GM18951 (cell line): ENCODE measurements around the gene MLF1.
A peak's percentile ranks its signal among the peaks of the same experiment; 100 is the strongest.

Experiments used
- POLR2A ChIP-seq: IDR thresholded peaks from 4 replicates; pipeline ENCODE4 v1.6.1; 2011; ENCODE audit warnings: mild to moderate bottlenecking; ENCODE audit not compliant: insufficient read length, insufficient read depth; ENCODE audit errors: extremely low read depth
- in situ Hi-C: fragments of 300-500 bp; cut with MboI; formaldehyde crosslinking; loops from one replicate; pipeline ENCODE4 v1.12.0; 2022; ENCODE audit warnings: low sequenced_read_pairs, mixed read lengths, inconsistent platforms; ENCODE audit not compliant: unreplicated experiment

MLF1 gene

DNA sequence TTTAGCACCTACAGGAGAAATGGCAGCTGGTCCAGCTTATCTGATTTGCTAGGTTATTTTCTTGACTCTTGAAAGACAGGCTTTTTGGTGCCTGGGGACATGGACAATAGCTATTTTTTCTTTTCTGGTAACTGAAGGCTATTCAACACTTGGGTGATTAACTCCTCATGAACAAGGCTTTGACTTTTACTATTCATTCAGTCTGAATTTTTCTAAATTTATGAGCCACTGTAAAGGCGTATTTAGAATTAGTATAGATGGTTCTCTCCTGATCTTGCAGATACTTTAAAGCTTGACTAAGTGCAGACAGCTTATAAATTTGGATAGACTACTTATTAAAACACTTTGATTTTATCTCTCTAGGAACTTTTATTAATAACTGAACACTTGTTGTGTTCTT, 54.9 kb downstream of the MLF1 start:
- in situ Hi-C loops, result no loop called here
- TF ChIP-seq POLR2A, result no peak

DNA sequence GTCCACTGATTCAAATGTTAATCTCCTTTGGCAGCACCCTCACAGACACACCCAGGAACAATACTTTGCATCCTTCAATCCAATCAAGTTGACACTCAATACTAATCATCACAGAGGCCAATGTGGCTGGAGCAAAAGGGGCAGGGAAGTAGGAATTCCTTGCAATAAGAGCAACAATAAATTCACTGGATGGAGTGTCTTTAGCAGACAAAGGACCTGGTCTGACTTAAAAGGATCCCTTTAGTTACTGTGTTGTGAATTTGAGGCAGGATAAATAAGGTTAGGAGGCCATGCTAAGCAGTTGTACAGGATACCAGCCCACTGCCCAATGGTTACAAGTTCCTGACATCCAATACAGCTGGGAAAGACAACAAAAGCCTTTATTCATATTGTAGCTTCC, 61.0 kb downstream of the MLF1 start:
- no peak for TF ChIP-seq POLR2A
- in situ Hi-C loops, result no loop called here

DNA sequence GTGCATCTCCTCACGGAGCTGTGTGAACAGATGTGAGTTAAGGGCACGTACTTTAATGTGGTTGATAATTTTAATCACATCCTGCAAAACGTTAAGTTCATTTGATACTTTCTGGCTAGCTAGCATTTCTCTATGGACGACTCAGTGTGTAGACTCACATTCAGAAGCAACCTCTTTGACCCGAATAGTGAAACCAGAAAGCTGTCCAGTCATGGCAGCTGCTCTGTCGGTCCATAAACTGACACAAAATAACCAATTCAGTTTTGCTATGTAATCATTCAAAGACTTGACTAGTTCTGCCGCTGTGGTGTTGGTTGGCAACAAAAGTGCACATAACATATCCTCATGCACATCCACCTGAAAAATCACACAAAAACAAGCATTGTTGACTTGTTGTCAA, 69.7 kb downstream of the MLF1 start:
- no peak for TF ChIP-seq POLR2A
- in situ Hi-C loops, result no loop called here

- in situ Hi-C loops, result no loop called here
- no peak for TF ChIP-seq POLR2A
Observed at GRCh38 chr3:158642005-158642404, 71.0 kb downstream of the MLF1 start.

DNA sequence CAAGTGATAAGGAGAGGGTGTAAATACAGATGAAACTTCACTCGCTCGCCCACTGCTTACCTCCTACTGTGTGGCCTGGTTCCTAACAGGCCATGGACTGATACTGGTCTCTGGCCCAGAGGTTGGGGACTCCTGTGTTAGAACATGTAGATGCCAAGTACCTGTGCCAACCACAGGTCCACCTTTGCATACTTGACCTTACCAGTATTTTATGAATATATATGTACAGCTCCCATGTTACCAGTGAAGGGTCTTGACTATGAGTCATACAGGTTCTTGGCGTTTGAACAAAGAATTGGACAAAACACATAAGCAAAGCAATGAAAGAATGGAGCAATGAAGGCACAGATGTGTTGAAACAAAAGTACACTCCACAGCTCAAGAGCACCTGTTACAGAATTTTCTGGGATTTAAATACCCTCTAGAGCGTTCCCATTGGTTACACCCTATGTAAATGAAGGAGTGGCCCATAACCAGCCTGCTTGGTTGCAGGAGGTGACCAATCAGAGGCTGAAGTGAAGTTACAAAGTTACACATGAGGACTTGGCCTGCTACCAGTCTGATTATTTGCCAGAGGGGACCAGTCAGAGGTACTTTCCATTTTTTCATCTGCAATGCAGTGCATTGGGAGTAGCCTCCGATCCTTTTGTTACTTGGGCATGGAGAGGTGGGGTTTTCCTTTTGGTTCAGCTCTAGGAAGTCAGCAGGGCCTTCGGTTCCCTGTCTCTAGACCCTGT, 71.6 kb downstream of the MLF1 start:
- in situ Hi-C loops, result no loop called here
- TF ChIP-seq POLR2A, result no peak

- peak; percentile 72 for TF ChIP-seq POLR2A
- in situ Hi-C loops, result no loop called here
Observed at GRCh38 chr3:158644345-158644908, 73.4 kb downstream of the MLF1 start, which contains the start of gene GFM1. TSS of gene GFM1 (plus strand) at chr3:158644527. CDS start at chr3:158644635, 108 bp downstream.

DNA sequence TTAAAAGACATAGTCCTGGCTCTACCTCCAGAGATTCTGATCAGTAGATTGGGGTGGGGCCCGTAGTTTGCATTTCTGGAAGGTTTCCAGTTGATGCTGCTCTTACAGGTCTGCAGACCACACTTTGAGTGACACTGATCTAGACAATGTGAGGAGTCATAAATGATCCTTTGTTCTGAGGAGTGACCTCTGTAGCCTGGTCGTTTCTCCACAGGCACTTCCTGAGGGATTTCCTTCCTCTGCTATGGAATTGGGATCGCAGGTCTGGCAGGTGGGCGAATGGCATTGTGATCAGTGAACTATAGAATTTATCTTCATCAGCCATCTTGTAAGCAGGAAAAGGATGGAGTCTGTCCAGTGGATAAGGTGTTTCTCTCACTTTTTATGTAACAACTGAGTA, 78.8 kb downstream of the MLF1 start:
- in situ Hi-C loops, result no loop called here
- no peak for TF ChIP-seq POLR2A

DNA sequence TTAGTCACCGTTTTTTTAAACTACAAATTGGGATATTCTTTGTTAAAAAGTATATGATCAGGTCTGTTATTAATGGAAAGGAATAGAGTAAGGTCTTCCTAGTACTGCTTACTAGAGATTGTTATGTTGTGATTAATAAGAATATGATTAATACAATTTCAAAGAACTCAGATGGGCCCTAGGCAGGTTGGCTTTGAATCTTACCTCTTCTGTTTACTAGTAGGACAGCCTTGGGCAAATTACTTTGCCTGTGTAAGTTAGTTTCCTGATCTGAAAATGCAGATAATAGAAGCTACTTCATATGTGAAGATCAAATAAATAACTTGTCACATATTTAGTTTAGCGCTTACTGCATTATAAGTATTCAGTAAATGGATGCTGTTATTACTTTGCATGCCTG, 80.2 kb downstream of the MLF1 start:
- in situ Hi-C loops, result no loop called here
- TF ChIP-seq POLR2A, result no peak

DNA sequence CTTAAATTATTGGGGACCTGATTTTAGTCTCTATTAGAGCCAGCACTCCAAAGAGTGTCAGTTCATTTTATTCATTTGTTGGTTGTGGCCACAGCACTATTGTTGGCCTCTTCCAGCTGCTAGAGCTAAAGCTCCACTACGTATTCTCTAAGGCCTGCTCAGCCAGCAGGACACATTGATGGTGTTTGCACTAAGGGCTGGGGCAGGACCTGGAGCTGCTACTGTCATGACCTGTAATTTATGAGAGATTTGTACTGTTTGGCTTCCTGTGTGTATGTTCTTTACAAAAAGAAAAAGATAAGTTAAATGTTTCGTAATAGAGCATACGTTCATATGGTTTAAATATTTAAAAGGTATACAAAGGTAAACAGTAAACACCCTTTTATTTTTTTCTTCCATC, 81.5 kb downstream of the MLF1 start:
- TF ChIP-seq POLR2A, result no peak
- in situ Hi-C loops, result no loop called here
